ENCODE data around the gene RNF215.

DNA sequence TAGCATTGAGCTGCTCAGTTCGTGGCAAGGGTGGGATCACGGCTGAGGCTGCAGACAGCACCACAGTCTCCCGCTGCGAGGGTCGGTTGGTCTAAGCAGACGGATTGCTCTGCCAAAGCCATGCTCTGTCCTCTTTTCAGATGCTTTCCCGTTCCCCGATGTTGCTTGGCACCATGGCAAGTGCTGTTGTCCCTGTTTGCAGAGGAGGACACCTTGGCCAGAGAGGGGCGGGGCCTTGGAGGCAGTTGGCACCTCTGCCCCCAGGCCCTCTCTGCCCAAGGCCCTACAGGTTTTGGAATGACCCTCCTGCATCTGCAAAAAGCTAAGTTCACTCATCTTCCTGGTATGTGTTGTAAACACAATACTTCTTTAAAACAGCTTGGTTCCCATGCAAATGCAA, 18.8 kb downstream of the RNF215 start:
- TF ChIP-seq EZH2 (IDR thresholded peaks at IDR 0.05; ENCODE audit: low read depth), result no peak
- TF ChIP-seq, protein P1, sequence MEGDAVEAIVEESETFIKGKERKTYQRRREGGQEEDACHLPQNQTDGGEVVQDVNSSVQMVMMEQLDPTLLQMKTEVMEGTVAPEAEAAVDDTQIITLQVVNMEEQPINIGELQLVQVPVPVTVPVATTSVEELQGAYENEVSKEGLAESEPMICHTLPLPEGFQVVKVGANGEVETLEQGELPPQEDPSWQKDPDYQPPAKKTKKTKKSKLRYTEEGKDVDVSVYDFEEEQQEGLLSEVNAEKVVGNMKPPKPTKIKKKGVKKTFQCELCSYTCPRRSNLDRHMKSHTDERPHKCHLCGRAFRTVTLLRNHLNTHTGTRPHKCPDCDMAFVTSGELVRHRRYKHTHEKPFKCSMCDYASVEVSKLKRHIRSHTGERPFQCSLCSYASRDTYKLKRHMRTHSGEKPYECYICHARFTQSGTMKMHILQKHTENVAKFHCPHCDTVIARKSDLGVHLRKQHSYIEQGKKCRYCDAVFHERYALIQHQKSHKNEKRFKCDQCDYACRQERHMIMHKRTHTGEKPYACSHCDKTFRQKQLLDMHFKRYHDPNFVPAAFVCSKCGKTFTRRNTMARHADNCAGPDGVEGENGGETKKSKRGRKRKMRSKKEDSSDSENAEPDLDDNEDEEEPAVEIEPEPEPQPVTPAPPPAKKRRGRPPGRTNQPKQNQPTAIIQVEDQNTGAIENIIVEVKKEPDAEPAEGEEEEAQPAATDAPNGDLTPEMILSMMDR (conservative IDR thresholded peaks at IDR 0.05), result no peak
